Neural progenitor cell (in vitro differentiated cells): ENCODE data around the gene CAMK1D. TPM values are rescaled to one million over a fixed set of nuclear protein-coding genes. Genes with fewer than 3 reads are reported as not detected.

Experiments used
- DNase-seq: peaks from one replicate; pipeline ENCODE4 v3.0.0-alpha.2; 2016; ENCODE audit warnings: low spot score
- H2AFZ ChIP-seq: fragments of 200-600 bp; sonication (generic); replicated peaks from 2 replicates; pipeline ENCODE4 v1.6.1; 2016; ENCODE audit warnings: antibody characterized with exemption
- H3F3A ChIP-seq: fragments of 200-600 bp; sonication (generic); 2 replicates; pipeline ENCODE4 v1.6.1; 2016; ENCODE audit warnings: antibody characterized with exemption, low read depth
- H3K27ac ChIP-seq: fragments of 200-600 bp; sonication (generic); 2 replicates; pipeline ENCODE4 v1.5.1; 2016; ENCODE audit warnings: mild to moderate bottlenecking
- H3K27me3 ChIP-seq: fragments of 200-600 bp; sonication (generic); 2 replicates; pipeline ENCODE4 v1.6.1; 2016; ENCODE audit warnings: mild to moderate bottlenecking, moderate library complexity
- H3K36me3 ChIP-seq: fragments of 200-600 bp; sonication (generic); 2 replicates; pipeline ENCODE4 v1.5.1; 2016
- H3K4me1 ChIP-seq: fragments of 200-600 bp; sonication (generic); 2 replicates; pipeline ENCODE4 v1.6.1; 2016; ENCODE audit warnings: mixed run types
- H3K4me2 ChIP-seq: fragments of 200-600 bp; sonication (generic); 2 replicates; pipeline ENCODE4 v1.6.1; 2016
- H3K4me3 ChIP-seq: fragments of 200-600 bp; sonication (generic); 2 replicates; pipeline ENCODE4 v1.5.1; 2016
- H3K79me2 ChIP-seq: fragments of 200-600 bp; sonication (generic); 2 replicates; pipeline ENCODE4 v1.6.1; 2016; ENCODE audit warnings: low read depth
- H3K9ac ChIP-seq: fragments of 200-600 bp; sonication (generic); 2 replicates; pipeline ENCODE4 v1.6.1; 2016
- H3K9me3 ChIP-seq: fragments of 200-600 bp; sonication (generic); 2 replicates; pipeline ENCODE4 v1.5.1; 2016; ENCODE audit warnings: low read depth
- H4K20me1 ChIP-seq: fragments of 200-600 bp; sonication (generic); 2 replicates; pipeline ENCODE4 v1.6.1; 2016; ENCODE audit warnings: low read depth
- H3K27ac Mint-ChIP-seq: 3 replicates; pipeline ENCODE4 v1.8.0; 2021; ENCODE audit warnings: mixed read lengths
- H3K27me3 Mint-ChIP-seq: 2 replicates; pipeline ENCODE4 v1.8.0; 2022; ENCODE audit warnings: low read depth, mild to moderate bottlenecking, inconsistent platforms, moderate library complexity, mixed read lengths; ENCODE audit not compliant: insufficient read depth
- H3K36me3 Mint-ChIP-seq: 3 replicates; pipeline ENCODE4 v1.8.0; 2021; ENCODE audit warnings: mixed read lengths
- H3K4me1 Mint-ChIP-seq: 3 replicates; pipeline ENCODE4 v1.8.0; 2021; ENCODE audit warnings: mixed read lengths
- H3K4me3 Mint-ChIP-seq: 3 replicates; pipeline ENCODE4 v1.8.0; 2021; ENCODE audit warnings: mild to moderate bottlenecking, moderate library complexity, mixed read lengths
- H3K9me3 Mint-ChIP-seq: 3 replicates; pipeline ENCODE4 v1.8.0; 2020; ENCODE audit warnings: mixed read lengths
- EZH2 ChIP-seq: fragments of 200-600 bp; sonication (generic); IDR thresholded peaks from 2 replicates; pipeline ENCODE4 v1.6.1; 2017; ENCODE audit warnings: antibody characterized with exemption, mild to moderate bottlenecking, moderate library complexity
- EZH2phosphoT487 ChIP-seq: fragments of 200-600 bp; sonication (generic); IDR thresholded peaks from 2 replicates; pipeline ENCODE4 v1.6.1; 2017; ENCODE audit warnings: antibody characterized with exemption
- total RNA-seq: library from RNA; depleted of rRNA; stranded (reverse); fragments of >200 nt; gene quantifications from 2 replicates; pipeline ENCODE4 v1.2.3, GENCODE V29; 2015; ENCODE audit warnings: low replicate concordance
- TF ChIP-seq, protein P1 (sequence below): fragments of 200-600 bp; sonication (generic); IDR thresholded peaks from 2 replicates; pipeline ENCODE4 v1.5.1; 2017; ENCODE audit warnings: antibody characterized with exemption, mild to moderate bottlenecking

Gene CAMK1D
- total RNA-seq, 1 donor from 2014 or later: 7.6 TPM

DNA sequence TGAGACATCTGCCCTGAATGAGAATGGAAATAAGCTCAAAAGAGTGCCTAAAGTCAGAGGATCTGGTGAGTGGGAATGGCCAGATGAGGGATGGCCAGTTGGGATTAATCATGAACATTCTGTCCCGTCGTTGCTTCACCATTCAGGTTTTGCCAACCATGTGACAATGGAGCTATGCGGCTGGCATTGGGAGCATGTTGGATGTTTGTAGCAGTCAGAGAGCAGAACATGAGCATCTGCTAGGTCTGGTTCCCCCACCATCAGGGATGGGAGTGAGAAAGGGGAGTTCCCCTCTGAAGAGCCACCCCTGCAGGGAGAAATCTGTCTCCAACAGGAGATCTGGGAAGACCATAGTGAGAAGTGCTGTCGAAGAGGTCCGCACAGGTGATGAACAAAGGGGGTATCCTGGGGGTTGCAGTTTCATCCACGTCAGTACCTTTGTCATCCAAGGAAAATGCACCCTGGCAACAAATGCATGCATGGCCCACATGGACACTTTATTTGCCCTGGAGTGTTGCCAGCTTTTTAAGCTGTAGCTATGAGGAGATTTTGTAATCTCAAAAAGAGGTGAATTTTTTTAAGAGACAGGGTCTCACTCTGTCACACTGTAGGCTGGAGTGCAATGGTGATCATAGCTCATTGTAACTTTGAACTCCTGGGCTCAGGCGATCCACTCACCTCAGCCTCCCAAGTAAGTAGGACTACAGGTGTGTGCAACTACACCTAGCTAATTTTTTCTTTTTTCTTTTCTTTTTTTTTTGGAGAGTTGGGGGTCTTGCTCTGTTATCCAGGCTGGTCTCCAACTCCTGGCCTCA is 190.2 kb downstream of the CAMK1D start:
- Histone ChIP-seq H3K79me2 (no peaks in the 10 kb centered on the region), H3K27ac (no peak overlapping the region), H3K4me2 (no peak overlapping the region), H3K4me1 (peaks cover 13% of the 10 kb centered on the region), H2AFZ (no peak overlapping the region), H3K36me3 (peaks cover 4% of the 10 kb centered on the region), H4K20me1 (no peaks in the 10 kb centered on the region), H3K4me3 (no peak overlapping the region), H3K27me3 (no peaks in the 10 kb centered on the region), H3K9me3 (no peaks in the 10 kb centered on the region), H3K9ac (no peak overlapping the region), H3F3A (no peaks in the 10 kb centered on the region)
- Mint-ChIP-seq H3K4me3 (no peak overlapping the region), H3K27me3 (no peaks in the 10 kb centered on the region), H3K36me3 (no peaks in the 10 kb centered on the region), H3K27ac (peak overlapping the region; percentile 69), H3K9me3 (no peaks in the 10 kb centered on the region), H3K4me1 (peaks cover 21% of the 10 kb centered on the region)
- no peak for DNase-seq
- no peak for TF ChIP-seq EZH2phosphoT487
- no peak for TF ChIP-seq EZH2
- TF ChIP-seq, protein P1, sequence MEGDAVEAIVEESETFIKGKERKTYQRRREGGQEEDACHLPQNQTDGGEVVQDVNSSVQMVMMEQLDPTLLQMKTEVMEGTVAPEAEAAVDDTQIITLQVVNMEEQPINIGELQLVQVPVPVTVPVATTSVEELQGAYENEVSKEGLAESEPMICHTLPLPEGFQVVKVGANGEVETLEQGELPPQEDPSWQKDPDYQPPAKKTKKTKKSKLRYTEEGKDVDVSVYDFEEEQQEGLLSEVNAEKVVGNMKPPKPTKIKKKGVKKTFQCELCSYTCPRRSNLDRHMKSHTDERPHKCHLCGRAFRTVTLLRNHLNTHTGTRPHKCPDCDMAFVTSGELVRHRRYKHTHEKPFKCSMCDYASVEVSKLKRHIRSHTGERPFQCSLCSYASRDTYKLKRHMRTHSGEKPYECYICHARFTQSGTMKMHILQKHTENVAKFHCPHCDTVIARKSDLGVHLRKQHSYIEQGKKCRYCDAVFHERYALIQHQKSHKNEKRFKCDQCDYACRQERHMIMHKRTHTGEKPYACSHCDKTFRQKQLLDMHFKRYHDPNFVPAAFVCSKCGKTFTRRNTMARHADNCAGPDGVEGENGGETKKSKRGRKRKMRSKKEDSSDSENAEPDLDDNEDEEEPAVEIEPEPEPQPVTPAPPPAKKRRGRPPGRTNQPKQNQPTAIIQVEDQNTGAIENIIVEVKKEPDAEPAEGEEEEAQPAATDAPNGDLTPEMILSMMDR: no peak

DNA sequence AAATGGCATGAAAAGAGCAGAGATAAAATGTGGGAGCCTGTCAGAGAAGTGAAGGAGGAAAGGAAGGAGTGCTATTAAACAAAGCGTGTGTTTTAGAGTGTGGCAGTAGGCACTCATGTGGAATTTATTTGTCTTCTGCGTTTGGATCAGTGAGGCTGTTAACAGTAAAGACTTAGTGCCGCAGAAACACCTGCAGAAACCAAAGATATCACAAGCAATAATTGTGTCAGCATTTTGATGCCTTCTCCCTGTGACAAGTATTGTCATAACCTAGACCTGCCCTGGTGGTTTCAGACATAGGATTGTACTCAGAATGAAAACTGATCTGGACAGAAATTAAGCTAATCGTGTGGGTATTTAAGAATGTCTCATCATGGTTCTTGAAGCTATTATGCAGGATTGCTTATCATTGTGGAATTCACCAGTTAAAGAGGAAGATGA is 191.0 kb downstream of the CAMK1D start:
- Mint-ChIP-seq H3K36me3 (peaks cover 1% of the 10 kb centered on the region), H3K27ac (no peak overlapping the region), H3K9me3 (peaks cover 2% of the 10 kb centered on the region), H3K4me1 (peaks cover 21% of the 10 kb centered on the region), H3K27me3 (no peaks in the 10 kb centered on the region), H3K4me3 (no peak overlapping the region)
- Histone ChIP-seq H3K4me3 (no peak overlapping the region), H3K9me3 (no peaks in the 10 kb centered on the region), H3K27ac (no peak overlapping the region), H3K36me3 (peaks cover 4% of the 10 kb centered on the region), H3K27me3 (no peaks in the 10 kb centered on the region), H3K9ac (no peak overlapping the region), H3K79me2 (no peaks in the 10 kb centered on the region), H3K4me2 (no peak overlapping the region), H3F3A (no peaks in the 10 kb centered on the region), H4K20me1 (no peaks in the 10 kb centered on the region), H3K4me1 (peaks cover 13% of the 10 kb centered on the region), H2AFZ (no peak overlapping the region)
- TF ChIP-seq, protein P1: no peak
- TF ChIP-seq EZH2 (no peak), EZH2phosphoT487 (no peak)
- DNase-seq: no peak

DNA sequence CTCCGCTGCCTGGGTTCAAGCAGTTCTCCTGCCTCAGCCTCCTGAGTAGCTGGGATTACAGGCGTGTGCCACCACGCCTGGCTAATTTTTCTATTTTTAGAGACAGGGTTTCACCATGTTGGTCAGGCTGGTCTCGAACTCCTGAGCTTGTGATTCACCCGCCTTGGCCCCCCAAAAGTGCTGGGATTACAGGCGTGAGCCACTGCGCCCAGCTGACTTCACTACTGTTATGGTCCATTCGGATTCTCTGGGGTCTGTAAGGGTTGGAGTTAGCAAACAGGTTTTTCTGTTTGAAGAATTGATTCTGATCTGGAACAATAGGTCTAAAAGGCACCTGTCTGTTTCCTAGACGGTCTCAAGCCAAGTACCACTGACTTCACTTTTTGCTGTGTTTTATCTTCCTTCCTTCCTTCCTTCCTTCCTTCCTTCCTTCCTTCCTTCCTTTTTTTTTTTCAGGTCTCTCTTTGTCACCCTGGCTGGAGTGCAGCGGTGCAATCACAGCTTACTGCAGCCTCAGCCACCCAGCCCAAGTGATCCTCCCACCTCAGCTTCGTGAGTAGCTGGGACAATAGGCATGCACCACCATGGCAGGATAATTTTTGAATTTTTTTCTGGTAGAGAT is 192.2 kb downstream of the CAMK1D start:
- Mint-ChIP-seq H3K4me1 (peaks cover 21% of the 10 kb centered on the region), H3K4me3 (no peak overlapping the region), H3K27ac (peak overlapping the region; percentile 73), H3K9me3 (peaks cover 10% of the 10 kb centered on the region), H3K36me3 (peaks cover 1% of the 10 kb centered on the region), H3K27me3 (no peaks in the 10 kb centered on the region)
- H3K9ac ChIP-seq: no peak overlapping the region
- H3K9me3 ChIP-seq: no peaks in the 10 kb centered on the region
- no peak overlapping the region for H2AFZ ChIP-seq
- H3K36me3 ChIP-seq: peaks cover 4% of the 10 kb centered on the region
- TF ChIP-seq, protein P1: no peak
- TF ChIP-seq EZH2phosphoT487 (no peak), EZH2 (no peak)
- H4K20me1 ChIP-seq: no peaks in the 10 kb centered on the region
- no peak for DNase-seq
- no peaks in the 10 kb centered on the region for H3F3A ChIP-seq
- H3K27ac ChIP-seq: no peak overlapping the region
- H3K4me2 ChIP-seq: no peak overlapping the region
- peaks cover 13% of the 10 kb centered on the region for H3K4me1 ChIP-seq
- H3K4me3 ChIP-seq: no peak overlapping the region
- no peaks in the 10 kb centered on the region for H3K79me2 ChIP-seq
- H3K27me3 ChIP-seq: no peaks in the 10 kb centered on the region
